ENCODE measurements around the gene NWD2. TPM values are rescaled to one million over a fixed set of nuclear protein-coding genes. Genes with fewer than 3 reads are reported as not detected.

NWD2 gene
- total and polyA plus RNA-seq, 10 of the 15 experiments (the other 5 are each of a cell fraction or from before 2014, with no cell fraction given), result not detected

- TF ChIP-seq CUX1 (IDR thresholded peaks at IDR 0.05; ENCODE audit: insufficient replicate concordance, low read depth, low read length) (no peak), IKZF2 (IDR thresholded peaks at IDR 0.05) (peak; percentile 75 to 79; a peak in 3 of 4 replicates), STAT1 (conservative IDR thresholded peaks at IDR 0.05) (no peak)
Measured at GRCh38 chr4:37393889-37394288, 149.3 kb downstream of the NWD2 start (continued).

- H4K20me1 ChIP-seq (ENCODE audit: control insufficient read depth, insufficient read depth), result no peaks in the 10 kb centered on the region
- ChIA-PET RAD21 (ENCODE audit: unreplicated experiment) (no interaction called here), SMC1A (ENCODE audit: uncharacterized antibody, unreplicated experiment) (no interaction called here), POLR2A (interaction anchor here (1.6 kb wide), 1 partner anchor 30 kb away, joined by 3 read pairs; no protein-coding TSS in a partner anchor), CTCF (interaction anchor here (3.4 kb wide), 1 partner anchor 8 kb away, joined by 12 read pairs; no protein-coding TSS in a partner anchor)
- H3K79me2 ChIP-seq (ENCODE audit: control insufficient read depth, insufficient read depth, low read length), result no peaks in the 10 kb centered on the region
- in situ Hi-C loops (cut with MboI) (loop anchor here (25.0 kb wide), 1 partner anchor 1210 kb away; no protein-coding TSS in a partner anchor), intact Hi-C loops (cut with micrococcal nuclease; ENCODE audit: unreplicated experiment) (loop anchor here (10.0 kb wide), 1 partner anchor 843 kb away; no protein-coding TSS in a partner anchor)
- WGBS (ENCODE audit: insufficient coverage, insufficient replicate concordance, low lambda C conversion rate, missing lambda C conversion rate), result 71% methylated on average over 6 of the region's 6 CpGs
- no peak for ATAC-seq
- H3K9ac ChIP-seq (ENCODE audit: control insufficient read depth, insufficient read depth, low read length), result no peak overlapping the region
- H3K4me3 ChIP-seq, result no peak overlapping the region
- H2AFZ ChIP-seq (ENCODE audit: control insufficient read depth, low read depth, low read length), result no peak overlapping the region
- H3K36me3 ChIP-seq (ENCODE audit: control insufficient read depth in 2 of 2, insufficient read depth in 2 of 2, low read length in 1 of 2), result no peaks in the 10 kb centered on the region
- peaks cover 5% of the 10 kb centered on the region for H3K9me3 ChIP-seq (replicated peaks; ENCODE audit: control insufficient read depth, insufficient read depth, low read length)
- BruUV-seq (replicated peaks), result no TSS peak
- no peak overlapping the region for H3K27ac ChIP-seq (ENCODE audit: control insufficient read depth, insufficient read depth)
- H3K4me1 ChIP-seq (ENCODE audit: control insufficient read depth, insufficient read depth, low read length), result peaks cover 20% of the 10 kb centered on the region
- FAIRE-seq, result no peak
- TF ChIP-seq ZSCAN29 (IDR thresholded peaks at IDR 0.05) (no peak), ZNF217 (IDR thresholded peaks at IDR 0.05) (no peak), IRF5 (IDR thresholded peaks at IDR 0.05; ENCODE audit: borderline replicate concordance) (no peak)
- no peaks in the 10 kb centered on the region for H3K27me3 ChIP-seq (replicated peaks in 1 of 2; ENCODE audit: control insufficient read depth in 2 of 2, insufficient read depth in 2 of 2, low read length in 1 of 2)
- DNase-seq (ENCODE audit: low read depth, low spot score), result no peak
- H3K4me2 ChIP-seq (ENCODE audit: control insufficient read depth, insufficient read depth), result no peak overlapping the region
Measured at GRCh38 chr4:37397505-37397904, 153.0 kb downstream of the NWD2 start.
